ENCODE measurements around the gene IL1A.

Gene IL1A

GRCh38 chr2:112817082-112817689 lies 32.9 kb upstream of the IL1A start:
- DNase-seq: no peak

DNA sequence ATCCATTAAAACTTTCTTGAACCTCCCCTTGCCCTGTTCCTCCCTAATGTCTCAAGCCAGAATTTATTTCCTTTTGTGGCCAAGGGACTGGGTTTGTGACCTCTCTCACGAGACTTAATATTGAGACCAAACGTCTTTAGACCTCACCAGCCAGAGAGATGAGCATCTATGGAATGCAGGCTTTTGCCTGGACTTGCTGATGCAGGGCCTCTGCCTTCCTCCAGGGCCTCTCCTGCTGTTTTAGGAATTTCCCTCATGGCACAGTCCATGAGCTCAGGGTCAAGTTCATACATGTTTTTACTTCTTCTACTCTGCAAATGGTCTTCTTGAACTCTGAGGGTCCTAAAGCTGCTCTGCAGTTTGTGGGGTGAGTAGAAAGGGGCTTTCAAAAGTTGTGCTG lies 30.0 kb upstream of the IL1A start:
- no peak for DNase-seq

DNA sequence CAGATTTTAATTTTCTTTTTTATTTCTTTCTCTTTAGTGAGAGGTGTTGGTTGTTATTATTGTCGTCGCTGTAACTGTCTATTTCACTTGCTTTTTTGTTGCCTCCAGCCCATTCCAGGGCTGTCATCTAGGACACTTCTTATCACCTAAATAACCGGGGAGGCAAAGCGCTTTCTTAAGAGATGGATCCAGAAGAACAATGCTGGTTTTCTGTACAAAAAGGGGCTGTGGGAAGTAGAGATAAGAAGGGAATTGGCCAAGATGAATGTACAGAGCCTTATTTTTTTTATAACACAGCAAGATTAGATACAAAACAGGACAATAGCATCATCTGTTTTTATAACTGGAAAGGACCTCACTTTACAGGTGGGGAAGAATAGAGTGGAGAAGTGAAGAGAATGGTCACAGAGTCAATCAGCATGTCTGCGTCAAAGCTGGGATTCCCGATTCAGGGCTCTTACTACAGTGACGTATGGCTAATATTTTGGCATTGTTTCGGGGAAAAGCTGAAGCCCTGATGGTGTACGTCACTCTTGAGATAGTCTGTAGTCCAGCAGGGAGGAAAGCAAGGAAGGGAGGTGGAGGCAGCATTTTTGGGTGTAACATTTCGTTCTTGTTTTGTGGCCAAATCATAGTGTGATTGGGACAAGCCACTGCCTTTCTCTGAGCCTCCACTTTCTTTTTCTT lies 29.1 kb upstream of the IL1A start:
- no peak for DNase-seq

DNA sequence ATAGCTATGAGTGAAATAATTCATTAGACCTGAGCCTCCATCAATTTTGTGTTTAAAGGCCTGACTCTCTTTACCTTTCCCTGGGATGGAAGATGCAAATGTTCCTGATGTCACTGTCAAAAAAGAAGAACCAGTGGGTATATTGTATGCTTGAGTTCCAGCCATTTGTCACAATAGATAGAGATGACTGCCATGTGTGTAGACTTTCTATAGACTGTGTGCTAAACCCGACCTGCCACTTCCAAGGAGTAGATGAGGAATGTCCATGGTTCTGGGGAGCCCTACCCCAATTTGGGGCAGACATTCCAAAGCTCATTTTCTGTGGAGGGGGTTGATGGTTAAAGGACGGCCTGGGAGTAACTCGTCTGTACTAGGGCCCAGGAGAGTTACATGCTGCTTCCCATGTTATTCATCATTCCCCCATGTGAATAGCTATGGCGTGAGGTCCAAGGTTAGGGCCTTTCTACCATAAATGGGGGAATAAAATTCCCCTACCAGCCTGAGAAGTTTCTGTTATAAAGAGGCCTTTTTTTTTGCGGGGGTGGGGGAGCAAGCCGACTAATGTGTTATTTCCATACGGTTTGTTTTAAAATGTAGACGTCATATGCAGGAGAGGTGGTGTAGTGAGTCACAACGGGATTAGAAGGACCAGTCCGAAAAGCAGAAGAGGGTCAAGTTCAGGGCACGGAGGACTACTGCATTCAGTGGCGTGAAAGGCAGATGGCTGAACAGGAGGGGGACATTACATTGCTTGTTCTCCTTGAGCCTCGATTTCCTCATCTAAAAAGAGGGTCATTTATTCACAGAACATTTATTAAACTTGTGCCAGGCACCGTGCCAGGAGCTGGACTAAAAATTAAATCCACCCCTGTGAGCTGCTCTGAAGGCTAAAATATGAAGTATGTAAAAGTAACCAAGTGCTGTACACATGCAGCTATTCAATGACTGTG lies 28.3 kb upstream of the IL1A start:
- DNase-seq: no peak

- DNase-seq: no peak
Observed at GRCh38 chr2:112811841-112812306, 27.6 kb upstream of the IL1A start.

- no peak for DNase-seq
Observed at GRCh38 chr2:112811276-112811831, 27.1 kb upstream of the IL1A start.

DNA sequence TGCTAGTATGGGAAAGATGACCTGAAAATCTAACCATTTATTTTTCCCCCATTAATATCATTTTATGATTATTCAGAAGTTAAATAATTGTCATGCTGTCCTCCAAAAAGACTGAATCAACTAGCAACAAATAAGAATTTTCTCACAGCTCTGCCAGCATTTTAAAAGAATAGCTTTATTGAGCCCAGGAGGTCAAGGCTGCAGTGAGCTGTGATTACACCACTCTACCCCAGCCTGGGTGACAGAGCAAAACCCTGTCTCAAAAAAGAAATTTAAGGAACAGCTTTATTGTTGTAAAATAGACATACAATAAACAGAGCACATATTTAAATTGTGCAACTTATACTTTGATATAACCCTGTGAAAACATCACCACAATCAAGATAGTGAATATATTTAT lies 24.8 kb upstream of the IL1A start:
- DNase-seq: no peak

- no peak for DNase-seq
Observed at GRCh38 chr2:112807233-112807807, 23.0 kb upstream of the IL1A start.

GRCh38 chr2:112805542-112805941 lies 21.2 kb upstream of the IL1A start:
- no peak for DNase-seq

DNA sequence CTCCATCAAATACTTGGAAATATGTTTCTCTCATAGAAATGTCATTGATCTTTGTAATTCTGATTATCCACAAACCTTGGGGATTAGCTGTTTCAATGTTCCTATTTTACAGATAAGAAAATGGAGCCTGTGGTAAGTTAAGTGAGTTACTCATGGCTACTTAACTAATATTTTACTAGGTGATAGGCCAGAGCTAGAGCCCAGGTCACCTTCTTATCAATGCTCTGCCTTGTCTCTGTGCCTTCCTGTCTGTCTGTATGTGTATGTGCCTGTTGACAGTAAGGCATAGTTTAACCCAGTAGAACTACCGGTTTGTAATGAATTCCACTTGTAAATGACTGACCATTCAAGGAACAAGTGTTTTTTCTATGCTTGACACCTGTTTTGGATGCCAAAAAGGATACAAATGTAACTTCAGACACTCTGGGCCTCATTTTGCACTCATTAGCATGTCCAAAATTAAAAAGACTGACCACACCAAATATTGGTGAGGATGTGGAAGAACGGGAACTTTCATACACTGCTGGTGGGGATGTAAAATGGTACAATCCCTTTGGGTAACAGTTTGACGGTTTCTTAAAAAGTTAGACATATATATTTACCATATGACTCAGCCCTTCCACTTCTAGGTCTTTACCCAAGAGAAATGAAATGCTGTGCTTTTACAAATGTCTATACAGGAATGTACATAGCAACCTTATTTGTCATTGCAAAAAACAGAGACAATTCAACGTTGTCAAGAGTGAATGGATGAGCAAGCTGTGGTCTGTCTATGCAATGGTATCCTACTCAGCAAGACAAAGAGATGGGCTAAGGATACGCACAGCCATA lies 19.6 kb upstream of the IL1A start:
- no peak for DNase-seq

- no peak for DNase-seq
Observed at GRCh38 chr2:112800881-112801583, 16.7 kb upstream of the IL1A start.

GRCh38 chr2:112798979-112799975 lies 15.0 kb upstream of the IL1A start:
- DNase-seq: no peak

- DNase-seq: no peak
Observed at GRCh38 chr2:112796486-112796885, 12.2 kb upstream of the IL1A start.

- DNase-seq: no peak
Observed at GRCh38 chr2:112795774-112796173, 11.5 kb upstream of the IL1A start.

GRCh38 chr2:112794841-112795240 lies 10.5 kb upstream of the IL1A start:
- DNase-seq: no peak

DNA sequence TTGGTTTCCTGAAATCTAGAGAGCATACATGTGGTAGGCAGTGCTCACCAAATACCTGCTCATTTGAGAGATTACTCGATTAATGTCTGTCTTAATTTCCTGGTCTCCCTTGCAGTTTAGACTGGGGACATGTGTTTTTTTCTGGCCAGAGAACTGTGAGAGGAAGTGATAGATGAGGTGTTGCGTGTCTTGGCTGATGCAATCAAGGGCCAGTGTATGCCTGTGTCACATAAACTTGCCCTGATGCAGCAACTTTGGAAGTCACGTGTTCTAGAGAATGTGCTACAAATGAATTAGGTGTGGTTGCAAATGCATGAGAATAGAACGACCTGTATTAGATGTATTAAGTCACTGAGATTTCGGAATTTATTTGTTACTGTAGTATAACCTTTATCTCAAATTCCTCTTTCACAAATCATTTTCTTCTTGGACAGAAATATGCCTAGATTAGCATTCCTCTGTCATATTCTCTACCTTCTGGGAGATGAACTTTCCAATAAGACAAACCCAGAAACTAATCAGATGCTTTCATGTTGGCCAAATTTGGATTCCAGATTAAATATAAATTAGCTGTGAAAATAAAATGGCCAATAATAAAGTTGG lies 9.9 kb upstream of the IL1A start:
- no peak for DNase-seq

- DNase-seq: no peak
Observed at GRCh38 chr2:112793449-112793978, 9.2 kb upstream of the IL1A start.

GRCh38 chr2:112792419-112792818 lies 8.1 kb upstream of the IL1A start:
- DNase-seq: no peak

DNA sequence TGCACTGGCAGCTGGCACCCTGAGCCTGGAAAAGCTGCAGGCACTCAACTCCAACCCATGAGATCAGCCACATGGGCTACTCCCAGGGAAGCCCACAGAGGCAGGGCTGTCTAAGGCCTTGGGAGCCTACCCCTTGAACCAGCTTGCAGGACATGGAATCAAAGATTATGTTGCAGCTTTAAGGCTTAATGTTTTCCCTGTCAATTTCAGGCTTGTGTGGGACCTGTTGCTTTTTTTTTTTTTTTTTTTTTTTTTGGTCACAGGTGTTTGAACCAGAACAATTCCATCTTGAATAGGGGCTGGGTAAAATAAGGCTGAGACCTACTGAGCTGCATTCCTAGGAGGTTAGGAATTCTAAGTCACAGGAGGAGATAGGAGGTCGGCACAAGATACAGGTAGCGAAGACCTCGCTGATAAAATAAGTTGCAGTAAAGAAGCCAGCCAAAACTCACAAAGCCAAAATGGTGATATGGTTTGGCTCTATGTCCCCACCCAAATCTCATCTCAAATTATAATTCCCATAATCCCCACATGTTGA lies 7.5 kb upstream of the IL1A start:
- no peak for DNase-seq
